Mesenchymal stem cell (in vitro differentiated cells and primary cell): ENCODE measurements around the gene APEX1.

Experiments
- DNase-seq: peaks from one replicate; pipeline ENCODE4 v3.0.0-alpha.2; 2013
- H2AFZ ChIP-seq: one replicate; pipeline ENCODE4 v1.6.1; 2013; ENCODE audit warnings: low read depth, mild to moderate bottlenecking, control low read depth, inconsistent platforms, low read length, moderate library complexity
- H2AK5ac ChIP-seq: 2 replicates; pipeline ENCODE4 v1.6.1; 2013; ENCODE audit warnings: low read length, moderate library complexity, mild to moderate bottlenecking, inconsistent platforms; ENCODE audit not compliant: severe bottlenecking
- H2BK120ac ChIP-seq: one replicate; pipeline ENCODE4 v1.6.1; 2013; ENCODE audit warnings: low read depth, mild to moderate bottlenecking, inconsistent platforms, low read length, moderate library complexity
- H2BK12ac ChIP-seq, 2 experiments: one replicate each; pipeline ENCODE4 v1.6.1; 2013; ENCODE audit warnings: inconsistent platforms in 2 of 2, low read length in 2 of 2, mild to moderate bottlenecking in 2 of 2, moderate library complexity in 2 of 2, control low read depth in 1 of 2
- H2BK15ac ChIP-seq: one replicate; pipeline ENCODE4 v1.6.1; 2013; ENCODE audit warnings: mild to moderate bottlenecking, low read depth, inconsistent platforms; ENCODE audit not compliant: poor library complexity, severe bottlenecking
- H2BK5ac ChIP-seq: 2 replicates; pipeline ENCODE4 v1.6.1; 2013; ENCODE audit warnings: low read depth, mild to moderate bottlenecking, low read length, control low read depth, inconsistent platforms; ENCODE audit not compliant: poor library complexity, severe bottlenecking
- H3K14ac ChIP-seq, 2 experiments: one replicate each; pipeline ENCODE4 v1.6.1; 2013; ENCODE audit warnings: inconsistent platforms in 2 of 2, low read length in 2 of 2, control low read depth in 1 of 2, mild to moderate bottlenecking in 1 of 2, moderate library complexity in 1 of 2
- H3K18ac ChIP-seq, 2 experiments: one replicate each; pipeline ENCODE4 v1.6.1; 2013; ENCODE audit warnings: inconsistent platforms in 2 of 2, low read length in 2 of 2, control low read depth in 1 of 2, low read depth in 1 of 2, mild to moderate bottlenecking in 1 of 2
- H3K23ac ChIP-seq, 2 experiments: one replicate each; pipeline ENCODE4 v1.6.1; 2013; ENCODE audit warnings: inconsistent platforms in 2 of 2, low read length in 2 of 2, mild to moderate bottlenecking in 2 of 2, moderate library complexity in 2 of 2, control low read depth in 1 of 2
- H3K27ac ChIP-seq: 2 replicates; pipeline ENCODE4 v1.5.1; 2013; ENCODE audit warnings: mild to moderate bottlenecking, moderate library complexity, low read length, control low read depth, inconsistent platforms; ENCODE audit not compliant: poor library complexity, severe bottlenecking
- H3K27me3 ChIP-seq, 2 experiments: 2 replicates each; pipeline versions ENCODE4 v1.6.1 to v1.7.0; 2013; ENCODE audit warnings: low read length in 2 of 2, mild to moderate bottlenecking in 2 of 2, moderate library complexity in 2 of 2, control low read depth in 1 of 2, inconsistent platforms in 1 of 2; ENCODE audit not compliant: control insufficient read depth in 1 of 2, insufficient read depth in 1 of 2
- H3K36me3 ChIP-seq, 2 experiments: 2 replicates each; pipeline versions ENCODE4 v1.6.1 to v1.7.0; 2013; ENCODE audit warnings: low read length in 2 of 2, control low read depth in 1 of 2, inconsistent platforms in 1 of 2, low read depth in 1 of 2, mild to moderate bottlenecking in 1 of 2; ENCODE audit not compliant: insufficient read depth in 2 of 2, control insufficient read depth in 1 of 2
- H3K4ac ChIP-seq, 2 experiments: one replicate each; pipeline ENCODE4 v1.6.1; 2013; ENCODE audit warnings: inconsistent platforms in 2 of 2, low read length in 2 of 2, mild to moderate bottlenecking in 2 of 2, moderate library complexity in 2 of 2, control low read depth in 1 of 2, low read depth in 1 of 2
- H3K4me1 ChIP-seq: 2 replicates; pipeline ENCODE4 v1.6.1; 2013; ENCODE audit warnings: low read depth, low read length, control low read depth; ENCODE audit not compliant: control insufficient read depth, insufficient read depth
- H3K4me2 ChIP-seq: 2 replicates; pipeline ENCODE4 v1.6.1; 2013; ENCODE audit warnings: low read length, mild to moderate bottlenecking, inconsistent platforms; ENCODE audit not compliant: poor library complexity, severe bottlenecking
- H3K4me3 ChIP-seq, 2 experiments: 2 replicates each; pipeline versions ENCODE4 v1.5.1 to v1.7.0; 2013; ENCODE audit warnings: low read length in 2 of 2, mild to moderate bottlenecking in 2 of 2, control low read depth in 1 of 2, low read depth in 1 of 2; ENCODE audit not compliant: insufficient read depth in 1 of 2
- H3K79me1 ChIP-seq: replicated peaks from 2 replicates; pipeline ENCODE4 v1.6.1; 2013; ENCODE audit warnings: mild to moderate bottlenecking, control low read depth, low read length, inconsistent platforms; ENCODE audit not compliant: poor library complexity, severe bottlenecking
- H3K9ac ChIP-seq: 2 replicates; pipeline ENCODE4 v1.7.0; 2013; ENCODE audit warnings: mild to moderate bottlenecking, low read length, moderate library complexity
- H3K9me3 ChIP-seq: 2 replicates; pipeline ENCODE4 v1.7.0; 2013; ENCODE audit warnings: mild to moderate bottlenecking, low read length; ENCODE audit not compliant: control insufficient read depth
- H4K8ac ChIP-seq: one replicate; pipeline ENCODE4 v1.6.1; 2013; ENCODE audit warnings: inconsistent platforms, mild to moderate bottlenecking, low read length, moderate library complexity
- H4K91ac ChIP-seq: one replicate; pipeline ENCODE4 v1.6.1; 2013; ENCODE audit warnings: mild to moderate bottlenecking, low read length, inconsistent platforms
- WGBS: methylation state at CpG from one replicate; pipeline ENCODE4 v1.1.7; 2013; ENCODE audit warnings: mixed read lengths; 5-methylcytosine and 5-hydroxymethylcytosine counted together

Gene APEX1

GRCh38 chr14:20469242-20469889 lies 14.3 kb downstream of the APEX1 start, which contains the start of gene PNP:
Gene PNP (plus strand): TSS chr14:20469406. CDS start chr14:20469525, 119 bp downstream.
- Histone ChIP-seq H2BK12ac (peak within 1 kb of the TSS in 1 of 2 experiments; percentile 60), H3K4me2 (peak within 1 kb of the TSS; percentile 67), H3K4ac (peak within 1 kb of the TSS; percentile 27 to 33), H3K9ac (peak within 1 kb of the TSS; percentile 96), H4K91ac (peak within 1 kb of the TSS; percentile 30), H2AK5ac (no peak within 1 kb of the TSS), H4K8ac (peak within 1 kb of the TSS; percentile 66), H3K4me1 (peaks cover 5% of the 10 kb centered on the region), H2BK15ac (peak within 1 kb of the TSS; percentile 54), H3K4me3 (peak within 1 kb of the TSS; percentile 73 to 96), H3K18ac (peak within 1 kb of the TSS; percentile 56 to 87), H2AFZ (peak within 1 kb of the TSS; percentile 55), H2BK120ac (no peak within 1 kb of the TSS), H3K27ac (peak within 1 kb of the TSS; percentile 39), H3K9me3 (no peaks in the 10 kb centered on the region), H2BK5ac (no peak within 1 kb of the TSS), H3K79me1 (peaks cover 11% of the 10 kb centered on the region), H3K36me3 (peaks cover 5 to 24% of the 10 kb centered on the region in 2 experiments), H3K14ac (peak within 1 kb of the TSS in 1 of 2 experiments; percentile 80), H3K23ac (peak within 1 kb of the TSS in 1 of 2 experiments; percentile 2), H3K27me3 (no peaks in the 10 kb centered on the region)
- DNase-seq = peak; percentile 94
- under 1% methylated on average over 30 of the region's 40 CpGs for WGBS

- Histone ChIP-seq H2AFZ (peak overlapping the region; percentile 55), H2BK120ac (no peak overlapping the region), H3K23ac (peak overlapping the region in 1 of 2 experiments; percentile 2)
Observed at GRCh38 chr14:20469890-20470602, 15.0 kb downstream of the APEX1 start.

GRCh38 chr14:20470603-20470901 lies 15.5 kb downstream of the APEX1 start:
- WGBS = 2% methylated on average over 2 of the region's 2 CpGs
- Histone ChIP-seq H2BK12ac (no peak overlapping the region), H2BK120ac (no peak overlapping the region), H3K36me3 (peaks cover 16 to 36% of the 10 kb centered on the region in 2 experiments), H3K9me3 (no peaks in the 10 kb centered on the region), H2AFZ (no peak overlapping the region), H4K8ac (no peak overlapping the region), H2AK5ac (no peak overlapping the region), H2BK5ac (no peak overlapping the region), H3K14ac (no peak overlapping the region), H3K27ac (no peak overlapping the region), H3K79me1 (peaks cover 18% of the 10 kb centered on the region), H3K4ac (no peak overlapping the region), H3K23ac (no peak overlapping the region), H2BK15ac (no peak overlapping the region), H4K91ac (no peak overlapping the region), H3K27me3 (no peaks in the 10 kb centered on the region), H3K4me3 (peak overlapping the region in 1 of 2 experiments; percentile 96), H3K9ac (peak overlapping the region; percentile 96), H3K18ac (no peak overlapping the region), H3K4me1 (peaks cover 5% of the 10 kb centered on the region), H3K4me2 (peak overlapping the region; percentile 67)
- no peak for DNase-seq

More at GRCh38 chr14:20469890-20470602, 15.0 kb downstream of the APEX1 start:
- Histone ChIP-seq H3K36me3 (peaks cover 11 to 31% of the 10 kb centered on the region in 2 experiments), H3K4me3 (peak overlapping the region; percentile 73 to 96), H2BK5ac (no peak overlapping the region), H3K18ac (peak overlapping the region in 1 of 2 experiments; percentile 87), H3K9me3 (no peaks in the 10 kb centered on the region), H3K27ac (peak overlapping the region; percentile 39), H4K91ac (no peak overlapping the region), H3K9ac (peak overlapping the region; percentile 96), H2BK12ac (peak overlapping the region in 1 of 2 experiments; percentile 10), H4K8ac (no peak overlapping the region), H3K14ac (peak overlapping the region in 1 of 2 experiments; percentile 71), H3K27me3 (no peaks in the 10 kb centered on the region), H2BK15ac (no peak overlapping the region), H2AK5ac (no peak overlapping the region), H3K4me1 (peaks cover 5% of the 10 kb centered on the region), H3K4me2 (peak overlapping the region; percentile 67), H3K79me1 (peaks cover 18% of the 10 kb centered on the region), H3K4ac (peak overlapping the region in 1 of 2 experiments; percentile 33)
- peak; percentile 87 for DNase-seq
- 0% methylated on average over 11 of the region's 12 CpGs for WGBS

- no peak overlapping the region for H2AK5ac ChIP-seq
- no peak overlapping the region for H3K23ac ChIP-seq
- H3K4me2 ChIP-seq = no peak overlapping the region
- no peak for DNase-seq
- peaks cover 31 to 57% of the 10 kb centered on the region in 2 experiments for H3K36me3 ChIP-seq
- H3K14ac ChIP-seq = no peak overlapping the region
- H2BK120ac ChIP-seq = no peak overlapping the region
- peaks cover 5% of the 10 kb centered on the region for H3K4me1 ChIP-seq
- 100% methylated on average over 1 of the region's 2 CpGs for WGBS
- H2BK12ac ChIP-seq = no peak overlapping the region
- H3K9ac ChIP-seq = no peak overlapping the region
- peaks cover 22% of the 10 kb centered on the region for H3K79me1 ChIP-seq
- H2BK5ac ChIP-seq = no peak overlapping the region
- no peak overlapping the region for H3K4me3 ChIP-seq
- H3K4ac ChIP-seq = no peak overlapping the region
- H4K8ac ChIP-seq = no peak overlapping the region
- H3K9me3 ChIP-seq = no peaks in the 10 kb centered on the region
- H3K27ac ChIP-seq = no peak overlapping the region
- no peak overlapping the region for H2AFZ ChIP-seq
- H3K18ac ChIP-seq = no peak overlapping the region
- no peak overlapping the region for H2BK15ac ChIP-seq
- no peak overlapping the region for H4K91ac ChIP-seq
- no peaks in the 10 kb centered on the region for H3K27me3 ChIP-seq
Observed at GRCh38 chr14:20472536-20473169, 17.6 kb downstream of the APEX1 start.
